Small intestine (tissue), 7 donors: ENCODE measurements around the gene SDK2. TPM values are rescaled to one million over a fixed set of nuclear protein-coding genes. Genes with fewer than 3 reads are reported as not detected.

Experiments used
- DNase-seq, 2 donors: peaks; one replicate each; pipeline versions ENCODE4 v3.0.0 to v3.0.0-alpha.2; 2013
- FAIRE-seq: peaks from 2 replicates; lab custom pipeline; 2012; peaks lifted over from hg19 to GRCh38; lab: Jason Lieb, UNC
- H3K27ac ChIP-seq, 3 donors: one replicate each; pipeline ENCODE4 v1.5.1; 2013; ENCODE audit warnings: low read length in 2 of 3, mild to moderate bottlenecking in 2 of 3, control low read depth in 1 of 3, inconsistent platforms in 1 of 3, low read depth in 1 of 3, moderate library complexity in 1 of 3
- H3K27me3 ChIP-seq, 3 donors: one replicate each; pipeline ENCODE4 v1.6.1; 2013; ENCODE audit warnings: low read length in 3 of 3, inconsistent platforms in 1 of 3; ENCODE audit not compliant: control insufficient read depth in 3 of 3, insufficient read depth in 3 of 3
- H3K36me3 ChIP-seq, 3 donors: one replicate each; pipeline ENCODE4 v1.6.1; 2013; ENCODE audit warnings: low read length in 3 of 3, inconsistent platforms in 1 of 3, low read depth in 1 of 3, mild to moderate bottlenecking in 1 of 3, moderate library complexity in 1 of 3; ENCODE audit not compliant: control insufficient read depth in 3 of 3, insufficient read depth in 2 of 3
- H3K4me1 ChIP-seq, 3 donors: one replicate each; pipeline ENCODE4 v1.6.1; 2013; ENCODE audit warnings: low read length in 2 of 3, inconsistent platforms in 1 of 3, low read depth in 1 of 3, mild to moderate bottlenecking in 1 of 3, moderate library complexity in 1 of 3; ENCODE audit not compliant: control insufficient read depth in 3 of 3, insufficient read depth in 2 of 3
- H3K4me3 ChIP-seq, 3 donors: one replicate each; pipeline ENCODE4 v1.5.1; 2013; ENCODE audit warnings: low read length in 3 of 3, control low read depth in 1 of 3, inconsistent platforms in 1 of 3, low read depth in 1 of 3, mild to moderate bottlenecking in 1 of 3, moderate library complexity in 1 of 3
- H3K9me3 ChIP-seq, 2 donors: one replicate each; pipeline ENCODE4 v1.6.1; 2013; ENCODE audit warnings: low read depth in 1 of 2, low read length in 1 of 2; ENCODE audit not compliant: control insufficient read depth in 2 of 2, insufficient read depth in 1 of 2
- WGBS, 3 donors: extraction: QIAGEN DNeasy Blood & Tissue Kit; methylation state at CpG; one replicate each; pipeline ENCODE4 v1.1.7; 2013; 5-methylcytosine and 5-hydroxymethylcytosine counted together
- polyA plus RNA-seq, 4 donors: library from polyadenylated mRNA; stranded (reverse) in 3 of 4; unstranded in 1 of 4; fragments of 200-250 nt in 3 of 4; fragments of 120-200 nt in 1 of 4; gene quantifications; one replicate each; pipeline versions ENCODE4 v1.2.1 to v1.2.3, GENCODE V29; 2013
- donor health status: healthy with polysubstance abuse.
- donor health status: control.
- donor health status: control.
- donor health status: Bipolar disorder and iron deficiency.
- donor health status: healthy.

The SDK2 gene
- polyA plus RNA-seq, 4 donors: under 0.01 to 1.1 (median 0.10) TPM

GRCh38 chr17:73506470-73507435 lies 137.5 kb downstream of the SDK2 start:
- H3K4me1 ChIP-seq: no peaks in the 10 kb centered on the region
- no peak overlapping the region for H3K4me3 ChIP-seq
- H3K9me3 ChIP-seq: no peaks in the 10 kb centered on the region
- DNase-seq (no peak), FAIRE-seq (no peak)
- H3K27ac ChIP-seq: no peak overlapping the region
- no peaks in the 10 kb centered on the region for H3K36me3 ChIP-seq
- H3K27me3 ChIP-seq: peaks cover 0 to 2% (median 0%) of the 10 kb centered on the region in 3 donors
- WGBS, 3 donors: 35 to 76% (median 62%) methylated on average over 9 of the region's 9 CpGs

DNA sequence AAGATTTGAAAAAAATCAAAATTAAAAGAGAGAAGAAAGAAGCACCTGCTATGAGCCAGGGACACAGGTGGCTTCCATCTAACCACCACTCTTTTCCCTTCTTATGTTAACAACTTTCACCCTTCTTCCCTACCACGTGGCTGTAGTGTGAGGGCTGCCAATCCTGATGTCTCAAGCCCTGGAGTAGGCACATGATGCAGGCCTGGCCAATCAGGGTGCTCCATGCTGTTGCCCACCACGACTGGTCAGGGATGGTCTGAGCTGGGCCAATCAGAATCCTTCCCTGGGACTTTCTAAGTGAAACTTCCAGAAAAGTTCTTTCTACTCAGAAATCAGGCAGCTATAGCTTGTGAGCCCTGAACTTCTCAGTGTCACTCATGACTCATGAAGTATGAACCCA lies 140.7 kb downstream of the SDK2 start:
- 22 to 40% (median 37%) methylated on average over 2 of the region's 2 CpGs for WGBS, 3 donors
- H3K27me3 ChIP-seq: peaks cover 0 to 3% (median 2%) of the 10 kb centered on the region in 3 donors
- no peaks in the 10 kb centered on the region for H3K36me3 ChIP-seq
- no peaks in the 10 kb centered on the region for H3K9me3 ChIP-seq
- no peak overlapping the region for H3K4me3 ChIP-seq
- no peaks in the 10 kb centered on the region for H3K4me1 ChIP-seq
- H3K27ac ChIP-seq: no peak overlapping the region
- DNase-seq (no peak), FAIRE-seq (no peak)

GRCh38 chr17:73500414-73500999 lies 143.7 kb downstream of the SDK2 start:
- FAIRE-seq: no peak
- 45 to 62% (median 50%) methylated on average over 2 of the region's 2 CpGs for WGBS, 3 donors

GRCh38 chr17:73498886-73499554 lies 145.2 kb downstream of the SDK2 start:
- 37 to 69% (median 48%) methylated on average over 14 of the region's 14 CpGs for WGBS, 3 donors
- H3K27ac ChIP-seq: no peak overlapping the region

More at GRCh38 chr17:73500414-73500999, 143.7 kb downstream of the SDK2 start:
- no peak for DNase-seq
- no peak overlapping the region for H3K27ac ChIP-seq
- no peaks in the 10 kb centered on the region for H3K36me3 ChIP-seq
- no peaks in the 10 kb centered on the region for H3K4me1 ChIP-seq
- no peaks in the 10 kb centered on the region for H3K9me3 ChIP-seq
- no peak overlapping the region for H3K4me3 ChIP-seq
- H3K27me3 ChIP-seq: peaks cover 0 to 3% (median 0%) of the 10 kb centered on the region in 3 donors

GRCh38 chr17:73498176-73498575 lies 146.1 kb downstream of the SDK2 start:
- Histone ChIP-seq H3K27ac (no peak overlapping the region), H3K9me3 (no peaks in the 10 kb centered on the region), H3K4me1 (no peaks in the 10 kb centered on the region), H3K36me3 (no peaks in the 10 kb centered on the region), H3K4me3 (no peak overlapping the region), H3K27me3 (peaks cover 0 to 8% (median 3%) of the 10 kb centered on the region in 3 donors)
- no peak for DNase-seq
- 51 to 77% (median 59%) methylated on average over 8 of the region's 8 CpGs for WGBS, 3 donors
- no peak for FAIRE-seq

More at GRCh38 chr17:73498886-73499554, 145.2 kb downstream of the SDK2 start:
- Histone ChIP-seq H3K27me3 (peaks cover 0 to 5% (median 3%) of the 10 kb centered on the region in 3 donors), H3K4me3 (no peak overlapping the region), H3K9me3 (no peaks in the 10 kb centered on the region), H3K4me1 (no peaks in the 10 kb centered on the region), H3K36me3 (no peaks in the 10 kb centered on the region)
- FAIRE-seq (no peak), DNase-seq (no peak)

GRCh38 chr17:73497721-73498120 lies 146.5 kb downstream of the SDK2 start:
- Histone ChIP-seq H3K4me1 (no peaks in the 10 kb centered on the region), H3K27me3 (peaks cover 0 to 8% (median 3%) of the 10 kb centered on the region in 3 donors), H3K4me3 (no peak overlapping the region), H3K27ac (no peak overlapping the region), H3K9me3 (no peaks in the 10 kb centered on the region), H3K36me3 (no peaks in the 10 kb centered on the region)
- FAIRE-seq: no peak
- DNase-seq: no peak
- WGBS, 3 donors: 58 to 82% (median 66%) methylated on average over 7 of the region's 7 CpGs

DNA sequence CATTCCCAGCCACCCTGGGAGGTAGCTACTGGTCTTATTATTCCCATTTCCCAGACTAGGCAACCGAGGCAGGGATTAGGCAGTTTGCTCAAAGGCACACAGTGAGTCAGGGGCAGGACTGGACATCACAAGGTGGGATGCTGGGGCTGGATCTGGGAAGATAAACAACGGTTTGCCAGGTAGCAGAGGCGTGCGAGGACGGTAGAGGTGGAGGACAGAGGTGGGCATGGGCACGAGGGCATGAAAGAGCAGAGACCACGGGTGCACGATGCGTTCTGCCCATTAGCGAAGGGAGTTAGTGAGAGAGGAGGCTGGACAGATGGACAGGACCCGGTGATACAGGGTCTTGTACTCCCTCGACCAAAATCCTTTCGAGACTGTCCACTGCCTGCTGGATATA lies 148.0 kb downstream of the SDK2 start:
- H3K27me3 ChIP-seq: peaks cover 0 to 12% (median 3%) of the 10 kb centered on the region in 3 donors
- FAIRE-seq (no peak), DNase-seq (no peak)
- H3K36me3 ChIP-seq: no peaks in the 10 kb centered on the region
- H3K4me3 ChIP-seq: no peak overlapping the region
- H3K4me1 ChIP-seq: no peaks in the 10 kb centered on the region
- H3K9me3 ChIP-seq: no peaks in the 10 kb centered on the region
- WGBS, 3 donors: 88 to 91% (median 91%) methylated on average over 13 of the region's 13 CpGs
- no peak overlapping the region for H3K27ac ChIP-seq

DNA sequence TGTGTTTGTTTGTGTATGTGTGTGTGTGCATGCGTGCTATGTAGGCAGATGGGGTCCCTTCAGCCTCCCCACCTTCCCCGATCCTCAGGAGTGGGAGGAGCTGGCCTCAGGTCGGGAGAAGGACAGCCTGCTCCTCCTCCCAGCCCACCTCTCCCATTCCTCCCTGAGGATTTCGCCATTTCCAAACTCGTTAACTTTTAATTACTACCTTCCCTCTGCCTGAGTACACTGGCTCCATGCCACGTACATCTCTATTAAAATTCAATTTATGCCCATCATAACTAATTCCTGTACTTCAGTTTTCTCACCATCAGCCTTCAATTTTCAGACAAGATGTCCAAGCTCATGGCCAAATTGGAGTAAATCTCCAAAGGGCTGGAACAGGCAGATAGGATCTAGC lies 148.6 kb downstream of the SDK2 start:
- no peaks in the 10 kb centered on the region for H3K9me3 ChIP-seq
- H3K27me3 ChIP-seq: peaks cover 0 to 12% (median 3%) of the 10 kb centered on the region in 3 donors
- no peaks in the 10 kb centered on the region for H3K36me3 ChIP-seq
- FAIRE-seq (no peak), DNase-seq (no peak)
- H3K4me1 ChIP-seq: no peaks in the 10 kb centered on the region
- no peak overlapping the region for H3K27ac ChIP-seq
- WGBS, 3 donors: 35 to 71% (median 53%) methylated on average over 6 of the region's 6 CpGs
- H3K4me3 ChIP-seq: no peak overlapping the region
